GM12864 (cell line): Measurements from ENCODE around the gene CATSPER4.

Experiments
- DNase-seq: peaks from one replicate; pipeline ENCODE4 v3.0.0-alpha.2; 2011; ENCODE audit warnings: low read depth
- H3K4me3 ChIP-seq: 2 replicates; pipeline ENCODE4 v1.5.1; 2011; ENCODE audit warnings: mild to moderate bottlenecking, low read depth, low read length, control low read depth
- TF ChIP-seq, protein P1 (sequence below): IDR thresholded peaks from 2 replicates; pipeline ENCODE4 v1.5.1; 2011; ENCODE audit warnings: low read depth, mild to moderate bottlenecking, moderate library complexity, low read length, control low read depth, inconsistent platforms; ENCODE audit errors: missing control alignments

CATSPER4 gene

DNA sequence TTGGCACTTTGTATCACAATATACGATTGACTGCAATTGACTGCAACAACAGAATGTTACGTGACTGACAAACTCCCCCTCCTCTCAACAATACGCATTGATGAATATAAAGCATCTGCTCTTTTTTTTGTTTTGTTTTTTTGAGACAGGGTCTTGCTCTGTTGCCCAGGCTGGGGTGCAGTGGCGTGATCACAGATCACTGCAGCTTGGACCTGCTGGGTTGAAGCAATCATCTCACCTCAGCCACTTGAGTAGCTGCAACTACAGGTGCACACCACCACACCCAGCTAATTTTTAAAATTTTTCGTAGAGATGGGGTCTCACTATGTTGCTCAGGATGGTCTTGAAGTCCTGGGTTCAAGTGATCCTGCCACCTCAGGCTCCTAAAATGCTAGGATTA, 22.3 kb downstream of the CATSPER4 start:
- TF ChIP-seq, protein P1, sequence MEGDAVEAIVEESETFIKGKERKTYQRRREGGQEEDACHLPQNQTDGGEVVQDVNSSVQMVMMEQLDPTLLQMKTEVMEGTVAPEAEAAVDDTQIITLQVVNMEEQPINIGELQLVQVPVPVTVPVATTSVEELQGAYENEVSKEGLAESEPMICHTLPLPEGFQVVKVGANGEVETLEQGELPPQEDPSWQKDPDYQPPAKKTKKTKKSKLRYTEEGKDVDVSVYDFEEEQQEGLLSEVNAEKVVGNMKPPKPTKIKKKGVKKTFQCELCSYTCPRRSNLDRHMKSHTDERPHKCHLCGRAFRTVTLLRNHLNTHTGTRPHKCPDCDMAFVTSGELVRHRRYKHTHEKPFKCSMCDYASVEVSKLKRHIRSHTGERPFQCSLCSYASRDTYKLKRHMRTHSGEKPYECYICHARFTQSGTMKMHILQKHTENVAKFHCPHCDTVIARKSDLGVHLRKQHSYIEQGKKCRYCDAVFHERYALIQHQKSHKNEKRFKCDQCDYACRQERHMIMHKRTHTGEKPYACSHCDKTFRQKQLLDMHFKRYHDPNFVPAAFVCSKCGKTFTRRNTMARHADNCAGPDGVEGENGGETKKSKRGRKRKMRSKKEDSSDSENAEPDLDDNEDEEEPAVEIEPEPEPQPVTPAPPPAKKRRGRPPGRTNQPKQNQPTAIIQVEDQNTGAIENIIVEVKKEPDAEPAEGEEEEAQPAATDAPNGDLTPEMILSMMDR, result no peak
- DNase-seq, result no peak

GRCh38 chr1:26213335-26213905, 23.0 kb downstream of the CATSPER4 start:
- H3K4me3 ChIP-seq, result no peak overlapping the region
- DNase-seq, result no peak
- TF ChIP-seq, protein P1, result no peak

More for the DNA sequence above, 22.3 kb downstream of the CATSPER4 start:
- no peak overlapping the region for H3K4me3 ChIP-seq

GRCh38 chr1:26215246-26215645, 24.8 kb downstream of the CATSPER4 start:
- TF ChIP-seq, protein P1, result no peak
- DNase-seq, result no peak
- H3K4me3 ChIP-seq, result no peak overlapping the region

DNA sequence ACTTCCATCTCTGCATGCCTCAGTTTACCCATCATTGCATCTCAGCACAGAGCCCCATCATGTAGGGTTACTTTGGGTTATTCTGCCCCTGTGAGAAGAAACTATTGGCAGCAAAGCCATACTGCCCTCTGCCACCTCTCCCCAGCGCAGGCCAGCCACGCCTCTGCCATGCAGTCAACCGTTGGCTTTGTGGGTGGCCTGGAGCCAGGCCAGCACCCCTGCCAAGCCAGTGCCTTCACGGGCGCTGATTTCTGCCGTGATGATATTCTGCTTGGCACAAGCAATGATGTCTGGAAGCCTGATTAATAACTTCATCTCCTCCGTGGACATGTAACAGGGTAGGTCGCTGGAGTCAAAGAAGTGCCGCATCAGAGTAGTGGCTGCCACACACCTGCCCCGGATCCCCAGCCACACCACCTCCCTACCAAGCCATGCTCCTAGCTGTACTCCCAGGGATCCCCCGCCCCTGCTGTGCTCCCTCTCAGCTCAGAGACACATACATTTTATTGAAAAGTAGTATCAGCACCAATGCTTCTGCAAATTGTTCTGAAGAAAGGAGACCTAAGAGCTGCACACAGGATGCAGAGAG, 28.6 kb downstream of the CATSPER4 start:
- no peak overlapping the region for H3K4me3 ChIP-seq
- TF ChIP-seq, protein P1, result no peak
- DNase-seq, result no peak

- TF ChIP-seq, protein P1, result no peak
- no peak for DNase-seq
- H3K4me3 ChIP-seq, result no peak overlapping the region
These were observed 30.0 kb downstream of the CATSPER4 start for GRCh38 chr1:26220199-26220912.

GRCh38 chr1:26221094-26221493, 30.7 kb downstream of the CATSPER4 start:
- no peak overlapping the region for H3K4me3 ChIP-seq
- DNase-seq, result no peak
- TF ChIP-seq, protein P1, result no peak

GRCh38 chr1:26224606-26225005, 34.2 kb downstream of the CATSPER4 start:
- H3K4me3 ChIP-seq, result no peak overlapping the region
- TF ChIP-seq, protein P1, result no peak
- no peak for DNase-seq
